Stimulated activated naive CD8-positive, alpha-beta T cell treated with anti-CD3 and anti-CD28 coated beads, Interleukin-15, amount 100 ng/mL, for 72 hours (primary cell): ENCODE results near the gene C22orf42.

Source experiments
- ATAC-seq: fragments of 150-1000 bp; cut with Tn5 transposase; 2 replicates; pipeline ENCODE4 v1.10.0; 2021; ENCODE audit warnings: mild to moderate bottlenecking, moderate library complexity
- DNase-seq, 2 donors: peaks; one replicate each; pipeline ENCODE4 v3.0.0; 2021 to 2022
- H3K27ac Mint-ChIP-seq, 2 donors: one replicate each; pipeline ENCODE4 v1.8.0; 2022; ENCODE audit warnings: mild to moderate bottlenecking in 2 of 2, mixed read lengths in 2 of 2, moderate library complexity in 2 of 2
- H3K27me3 Mint-ChIP-seq: one replicate; pipeline ENCODE4 v1.8.0; 2022; ENCODE audit warnings: mixed read lengths
- H3K4me1 Mint-ChIP-seq: one replicate; pipeline ENCODE4 v1.8.0; 2022; ENCODE audit warnings: mild to moderate bottlenecking, mixed read lengths
- H3K4me3 Mint-ChIP-seq, 2 donors: one replicate each; pipeline ENCODE4 v1.8.0; 2022; ENCODE audit warnings: mild to moderate bottlenecking in 2 of 2, mixed read lengths in 2 of 2, moderate library complexity in 1 of 2
- H3K9me3 Mint-ChIP-seq, 2 donors: one replicate each; pipeline ENCODE4 v1.8.0; 2022; ENCODE audit warnings: mixed read lengths in 2 of 2

C22orf42 gene

DNA sequence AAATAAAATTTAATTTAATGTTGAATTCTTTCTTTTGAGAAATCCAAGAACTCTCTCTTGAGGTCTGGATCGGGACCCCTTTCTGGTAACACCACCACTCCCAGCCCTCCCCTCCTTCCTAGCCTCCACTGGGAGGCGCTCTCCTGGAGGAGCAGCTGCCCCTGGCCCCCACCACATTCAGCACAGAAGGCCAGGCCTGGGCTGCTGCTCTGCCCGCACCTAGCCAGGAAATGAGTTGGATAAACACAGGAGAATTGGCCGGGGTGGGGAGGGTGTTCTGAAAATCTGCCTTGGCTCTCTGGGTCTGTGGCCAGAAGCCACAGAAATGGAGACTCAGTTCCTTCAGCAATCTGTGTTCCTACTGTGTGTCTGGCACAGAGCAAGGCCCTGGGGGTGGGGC lies 31.2 kb downstream of the C22orf42 start:
- Mint-ChIP-seq H3K27me3 (no peaks in the 10 kb centered on the region), H3K4me3 (no peak overlapping the region), H3K4me1 (peaks cover 6% of the 10 kb centered on the region), H3K27ac (no peak overlapping the region), H3K9me3 (no peaks in the 10 kb centered on the region)
- DNase-seq, result no peak
- ATAC-seq, result no peak

DNA sequence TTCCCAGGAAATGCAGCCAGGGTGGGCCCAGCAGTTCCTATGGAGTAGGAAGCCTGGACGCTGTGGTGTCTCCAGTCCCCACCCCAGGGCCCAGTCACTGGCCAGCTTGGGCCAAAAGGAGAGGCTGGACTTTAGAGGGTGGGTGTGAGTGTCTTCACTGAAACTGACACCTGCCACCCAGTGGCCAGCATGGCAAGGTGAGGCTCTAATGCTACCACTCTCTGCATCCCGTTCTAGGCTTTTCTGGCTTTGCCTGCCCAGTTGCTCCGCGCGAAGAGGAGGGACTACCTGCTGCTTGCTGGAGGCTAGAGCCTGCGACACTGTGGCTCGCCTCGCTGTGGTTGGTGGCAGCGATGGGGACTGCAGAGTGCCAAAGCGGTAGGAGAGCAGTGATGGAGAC lies 35.4 kb downstream of the C22orf42 start:
- ATAC-seq (no peak), DNase-seq (no peak)
- Mint-ChIP-seq H3K4me1 (no peaks in the 10 kb centered on the region), H3K27ac (peak overlapping the region in 1 of 2 donors; percentile 57), H3K4me3 (no peak overlapping the region), H3K27me3 (no peaks in the 10 kb centered on the region), H3K9me3 (no peaks in the 10 kb centered on the region)

DNA sequence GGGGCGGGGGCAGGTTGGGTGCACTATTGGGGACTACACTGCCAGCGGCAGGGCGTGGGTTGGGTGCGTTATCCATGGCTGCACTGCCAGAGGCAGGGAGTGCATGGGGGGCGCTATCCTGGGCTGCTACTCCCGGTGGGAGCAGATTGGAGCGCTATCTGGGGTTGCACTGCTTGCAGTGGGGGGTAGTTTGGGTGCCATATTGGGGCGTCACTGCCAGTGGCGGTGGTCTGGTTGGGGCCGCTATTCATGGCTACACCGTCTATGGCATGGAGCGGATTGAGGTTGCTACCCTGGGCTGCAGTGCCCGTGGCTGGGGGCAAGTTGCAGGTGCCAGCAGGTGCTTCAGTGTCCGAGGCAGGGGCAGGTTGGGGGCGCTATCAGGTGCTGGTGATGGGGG lies 36.2 kb downstream of the C22orf42 start:
- no peak for ATAC-seq

DNA sequence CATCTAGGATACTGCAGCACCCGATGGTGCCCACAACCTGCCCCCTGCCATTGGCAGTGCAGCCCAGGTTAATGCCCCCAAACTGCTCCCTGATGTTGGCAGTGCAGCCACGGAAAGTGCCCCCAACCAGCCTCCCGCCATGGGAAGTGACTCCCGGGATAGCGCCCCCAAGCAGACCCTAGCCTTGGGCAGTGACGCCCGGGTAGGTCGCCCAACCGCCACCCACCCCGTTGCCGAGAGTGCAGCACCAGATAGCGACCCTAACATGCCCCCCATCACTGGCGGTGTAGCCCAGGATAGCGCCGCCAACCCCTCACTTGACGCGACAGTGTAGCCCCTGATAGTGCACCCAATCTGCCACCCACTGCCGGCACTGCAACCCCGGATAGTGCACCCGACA lies 38.5 kb downstream of the C22orf42 start:
- no peak for DNase-seq
- Mint-ChIP-seq H3K4me3 (no peak overlapping the region), H3K4me1 (no peaks in the 10 kb centered on the region), H3K27me3 (no peaks in the 10 kb centered on the region), H3K27ac (no peak overlapping the region), H3K9me3 (no peaks in the 10 kb centered on the region)
- ATAC-seq, result no peak

More for the DNA sequence above, 36.2 kb downstream of the C22orf42 start:
- Mint-ChIP-seq H3K27ac (no peak overlapping the region), H3K9me3 (no peaks in the 10 kb centered on the region), H3K4me1 (no peaks in the 10 kb centered on the region), H3K4me3 (no peak overlapping the region), H3K27me3 (no peaks in the 10 kb centered on the region)
- DNase-seq, result no peak

DNA sequence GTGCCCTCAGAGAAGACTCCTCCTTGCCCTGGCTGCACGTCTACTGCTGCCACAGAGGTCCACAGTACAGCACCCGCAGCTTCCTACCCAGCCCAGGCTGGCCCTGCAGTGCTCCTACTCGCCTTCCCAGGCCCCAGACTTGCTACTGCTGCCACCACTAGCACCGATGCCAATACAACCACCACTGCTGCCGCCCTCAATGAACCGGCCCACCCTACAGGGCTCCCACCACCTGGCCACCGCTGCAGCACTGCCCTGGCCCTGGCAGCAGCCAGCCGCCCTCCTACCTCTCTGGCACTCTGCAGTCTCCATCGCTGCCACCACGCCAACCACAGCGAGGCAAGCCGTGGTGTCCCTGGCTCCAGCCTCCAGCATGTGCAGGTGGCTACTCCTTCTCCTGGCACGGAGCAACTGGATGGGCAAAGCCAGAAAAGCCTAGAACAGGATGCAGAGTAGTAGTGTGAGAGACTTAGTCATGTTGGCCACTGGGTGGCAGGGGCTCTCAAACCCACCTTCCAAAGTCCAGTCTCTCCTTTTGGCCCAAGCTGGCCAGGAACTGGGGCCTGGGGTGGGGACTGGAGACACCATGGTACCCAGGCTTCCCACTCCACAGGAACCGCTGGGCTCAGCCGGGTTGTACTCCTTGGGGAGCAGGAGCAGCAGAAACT lies 39.4 kb downstream of the C22orf42 start:
- no peak for DNase-seq
- H3K4me1 Mint-ChIP-seq, result no peaks in the 10 kb centered on the region
- no peaks in the 10 kb centered on the region for H3K27me3 Mint-ChIP-seq
- ATAC-seq, result no peak
- H3K27ac Mint-ChIP-seq, result no peak overlapping the region
- no peaks in the 10 kb centered on the region for H3K9me3 Mint-ChIP-seq
- H3K4me3 Mint-ChIP-seq, result no peak overlapping the region

DNA sequence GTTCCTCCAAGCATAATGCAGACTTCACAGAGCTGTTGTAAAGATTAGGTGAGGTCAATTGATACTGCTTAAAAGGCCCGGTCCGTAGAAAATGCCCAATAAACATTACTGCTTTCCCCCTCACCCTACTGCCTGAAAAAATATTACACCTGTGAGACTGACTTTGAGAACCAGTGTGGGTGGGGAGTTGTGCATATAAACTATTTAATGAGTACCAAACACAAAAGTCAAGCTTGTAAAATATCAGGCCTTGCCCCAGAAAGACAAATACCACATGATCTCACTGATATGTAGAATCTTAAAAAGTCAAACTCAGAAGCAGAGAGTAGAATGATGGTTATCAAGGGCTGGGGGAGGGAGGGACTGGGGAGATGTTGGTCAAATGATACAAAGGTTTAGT lies 46.7 kb downstream of the C22orf42 start:
- no peaks in the 10 kb centered on the region for H3K4me1 Mint-ChIP-seq
- H3K27me3 Mint-ChIP-seq, result peaks cover 32% of the 10 kb centered on the region
- H3K9me3 Mint-ChIP-seq, result no peaks in the 10 kb centered on the region
- H3K4me3 Mint-ChIP-seq, result no peak overlapping the region
- ATAC-seq (no peak), DNase-seq (no peak)
- H3K27ac Mint-ChIP-seq, result no peak overlapping the region

DNA sequence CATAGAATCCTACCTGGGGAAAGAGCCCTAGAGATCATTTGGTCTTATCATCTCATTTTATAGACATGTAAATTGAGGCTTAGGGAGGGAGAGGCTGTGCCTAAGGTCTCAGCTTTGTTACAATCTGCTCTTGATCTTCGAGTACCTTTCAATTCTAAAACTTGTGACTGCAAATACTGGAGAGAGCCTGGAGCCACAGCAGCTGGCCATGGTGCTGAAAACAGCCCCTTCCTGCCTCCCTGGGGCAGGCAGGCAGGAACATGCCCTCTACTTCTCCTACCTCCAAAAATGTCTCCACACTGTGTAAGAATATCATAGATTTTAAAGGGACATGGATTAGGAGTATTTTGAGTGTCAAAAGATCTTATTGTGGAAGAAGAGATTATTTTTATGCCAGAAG lies 52.2 kb downstream of the C22orf42 start:
- DNase-seq, result no peak
- peaks cover 72% of the 10 kb centered on the region for H3K27me3 Mint-ChIP-seq
- ATAC-seq, result no peak

DNA sequence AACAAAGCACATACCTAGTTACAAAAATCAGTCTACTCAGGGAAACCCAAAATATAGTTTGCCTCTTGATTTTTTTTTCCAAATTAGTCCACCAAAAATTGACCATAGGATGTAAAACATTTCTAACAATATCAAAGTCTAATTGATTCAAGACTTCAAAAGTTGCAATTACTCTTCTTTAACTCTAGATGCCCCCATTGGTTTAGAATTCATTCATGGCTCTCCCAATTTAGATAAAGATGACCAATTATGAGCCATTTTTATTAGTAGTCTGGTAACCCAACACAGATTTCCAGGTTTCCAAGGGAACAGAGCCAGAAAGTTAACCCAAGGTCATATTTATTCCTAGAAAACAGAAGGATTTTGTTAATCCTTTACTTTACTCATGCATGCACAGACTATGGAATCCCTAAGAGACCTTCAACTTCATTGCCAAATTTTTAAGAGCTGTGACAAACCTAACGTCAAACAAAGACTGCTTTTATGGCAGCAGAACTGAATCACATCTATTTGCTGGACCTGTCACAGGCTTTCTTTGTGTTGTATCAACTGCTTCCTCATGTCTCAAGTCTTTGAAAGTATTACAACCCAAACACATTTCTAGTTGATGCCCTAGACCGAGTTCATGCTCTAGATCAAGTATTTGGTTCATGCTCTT lies 55.3 kb downstream of the C22orf42 start:
- H3K27me3 Mint-ChIP-seq, result peaks cover 41% of the 10 kb centered on the region
- ATAC-seq, result no peak
- no peaks in the 10 kb centered on the region for H3K4me1 Mint-ChIP-seq
- H3K9me3 Mint-ChIP-seq, result no peaks in the 10 kb centered on the region
- DNase-seq, result no peak
- H3K27ac Mint-ChIP-seq, result no peak overlapping the region
- no peak overlapping the region for H3K4me3 Mint-ChIP-seq

More for the DNA sequence above, 52.2 kb downstream of the C22orf42 start:
- H3K4me3 Mint-ChIP-seq, result no peak overlapping the region
- no peaks in the 10 kb centered on the region for H3K9me3 Mint-ChIP-seq
- H3K4me1 Mint-ChIP-seq, result no peaks in the 10 kb centered on the region
- H3K27ac Mint-ChIP-seq, result no peak overlapping the region

DNA sequence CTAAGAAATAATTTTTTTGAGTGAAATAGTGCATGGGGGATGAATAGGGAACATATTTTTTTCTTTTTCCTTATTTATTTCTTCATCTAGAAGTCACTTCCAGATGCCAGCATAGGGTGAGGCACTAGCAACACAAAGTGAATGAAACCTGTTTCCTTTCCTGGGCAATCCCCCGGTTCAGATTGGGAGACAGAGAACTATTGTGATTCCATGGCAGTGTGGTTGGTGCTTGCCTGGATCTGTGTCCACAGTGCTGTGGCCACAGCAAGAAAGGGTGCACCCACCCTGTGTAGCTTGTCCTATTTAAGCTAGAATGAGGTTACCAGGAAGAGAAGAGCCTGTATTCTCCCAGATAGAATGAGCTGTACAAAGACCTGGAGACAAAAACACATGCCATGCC lies 58.4 kb downstream of the C22orf42 start:
- peaks cover 24% of the 10 kb centered on the region for H3K27me3 Mint-ChIP-seq
- H3K27ac Mint-ChIP-seq, result peak overlapping the region in 1 of 2 donors; percentile 4
- no peaks in the 10 kb centered on the region for H3K9me3 Mint-ChIP-seq
- H3K4me1 Mint-ChIP-seq, result no peaks in the 10 kb centered on the region
- no peak for DNase-seq
- H3K4me3 Mint-ChIP-seq, result no peak overlapping the region
- no peak for ATAC-seq
